Kidney tubule cell (primary cell): ENCODE results near the gene TANGO6.
A peak's percentile ranks its signal among the peaks of the same experiment; 100 is the strongest.
"Not testable (repeated sequence)": the region's sequence is repeated elsewhere in the genome, so short reads cannot be mapped to it uniquely, and the experiment has no call there.

Source experiments
- DNase-seq: peaks from one replicate; pipeline ENCODE4 v3.0.0-alpha.2; 2018; ENCODE audit warnings: low spot score

Gene TANGO6

DNA sequence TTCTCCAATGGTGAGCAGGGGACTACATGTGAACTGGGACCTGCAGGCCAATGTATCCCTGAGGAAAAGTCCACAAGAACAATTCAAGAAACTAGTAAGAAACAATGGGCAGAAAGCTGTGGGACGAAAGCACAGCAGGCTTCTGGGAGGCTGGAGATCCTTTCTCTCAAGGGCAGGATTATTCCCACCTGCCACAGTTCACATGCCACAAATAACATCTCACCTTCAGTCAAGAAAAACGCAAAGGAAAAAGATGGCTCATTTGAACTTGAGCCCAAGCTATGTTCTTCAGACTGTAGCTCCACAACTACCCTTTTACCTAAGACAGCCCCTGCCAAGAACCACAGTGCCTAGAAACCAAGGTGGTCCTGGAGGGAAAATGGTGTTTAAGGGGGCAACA, 275.1 kb downstream of the TANGO6 start:
- DNase-seq = no peak

DNA sequence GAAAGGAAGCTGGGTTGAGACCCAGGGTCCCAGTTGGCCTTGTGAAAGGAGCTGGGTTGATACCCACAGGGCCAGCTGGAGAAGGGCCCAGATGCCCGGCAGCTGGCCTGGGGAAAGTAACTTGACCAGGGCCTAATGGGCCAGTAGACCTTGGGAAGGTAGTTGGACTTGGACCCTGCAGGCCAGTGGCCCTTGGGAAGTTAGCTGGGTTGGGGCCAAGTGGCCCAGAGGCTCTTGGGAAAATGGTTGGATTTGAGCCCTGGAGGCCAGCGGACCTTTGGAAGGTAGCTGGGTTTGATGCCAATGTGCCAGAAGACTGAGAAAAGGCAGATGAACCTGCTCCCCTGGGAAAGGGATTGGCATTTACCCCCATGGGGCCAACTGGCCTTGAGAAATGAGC, 275.7 kb downstream of the TANGO6 start:
- no peak for DNase-seq

DNA sequence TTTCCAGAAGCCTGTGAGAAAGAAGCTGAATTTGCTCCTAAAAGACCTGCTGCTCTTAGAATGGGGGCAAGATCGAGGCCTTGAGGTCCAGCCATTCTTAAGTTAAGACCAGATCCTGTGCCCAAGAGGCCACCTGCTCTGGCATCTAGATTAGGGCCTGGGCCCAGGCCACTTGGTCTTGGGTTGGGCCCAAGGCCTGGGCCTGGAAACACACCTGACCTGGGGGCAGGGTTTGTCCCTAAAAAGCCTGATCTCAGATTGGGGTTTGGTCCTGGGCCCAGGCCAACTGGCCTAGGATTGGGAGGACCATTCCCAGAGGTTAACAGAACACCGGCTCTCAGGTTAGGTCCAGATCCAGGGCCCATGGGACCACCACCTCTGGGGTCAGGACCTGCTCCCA, 276.2 kb downstream of the TANGO6 start:
- DNase-seq = no peak

DNA sequence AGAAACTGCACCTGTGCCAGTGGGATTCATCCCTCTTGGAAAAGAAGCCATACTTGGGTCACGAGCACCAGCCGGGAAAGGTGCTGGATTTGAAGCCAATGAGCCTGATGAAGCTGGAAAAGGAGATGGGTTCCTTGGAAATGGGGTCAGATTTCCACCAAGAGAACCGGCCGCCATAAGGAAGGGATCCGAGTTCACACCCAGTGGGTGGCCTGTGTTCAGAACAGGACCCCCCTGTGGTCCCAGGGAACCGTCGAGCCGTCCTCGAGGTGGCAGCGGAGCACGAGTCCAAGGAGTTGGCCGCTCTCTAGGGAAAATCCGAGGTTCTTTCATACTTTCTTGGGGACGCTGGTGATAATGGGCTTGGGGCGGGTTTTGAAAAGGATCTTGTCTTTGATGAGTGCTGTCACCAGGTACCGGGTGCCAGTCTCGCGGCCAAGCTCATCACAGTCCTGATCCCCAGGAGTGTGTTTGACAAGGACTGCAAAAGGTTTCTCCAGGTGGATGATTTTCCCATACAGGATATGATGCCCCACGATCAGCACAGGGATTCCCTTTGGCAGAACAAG, 276.8 kb downstream of the TANGO6 start:
- no peak for DNase-seq

DNA sequence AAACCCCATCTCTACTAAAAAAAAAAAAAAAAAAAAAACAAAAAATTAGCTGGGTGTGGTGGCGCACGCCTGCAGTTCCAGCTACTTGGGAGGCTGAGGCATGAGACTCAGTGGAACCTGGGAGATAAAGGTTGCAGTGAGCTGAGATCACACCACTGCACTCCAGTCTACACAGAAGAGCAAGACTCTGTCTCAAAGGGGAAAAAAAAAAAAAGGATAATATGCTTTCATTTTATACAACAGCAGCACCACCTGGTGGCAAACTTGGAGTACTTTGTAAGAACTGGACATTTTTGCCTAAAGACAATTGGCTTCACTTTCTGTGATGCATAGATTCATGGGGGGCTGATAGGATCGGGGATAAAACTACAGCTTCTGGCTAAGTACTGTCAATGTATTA, 280.6 kb downstream of the TANGO6 start:
- DNase-seq = peak; percentile 71

DNA sequence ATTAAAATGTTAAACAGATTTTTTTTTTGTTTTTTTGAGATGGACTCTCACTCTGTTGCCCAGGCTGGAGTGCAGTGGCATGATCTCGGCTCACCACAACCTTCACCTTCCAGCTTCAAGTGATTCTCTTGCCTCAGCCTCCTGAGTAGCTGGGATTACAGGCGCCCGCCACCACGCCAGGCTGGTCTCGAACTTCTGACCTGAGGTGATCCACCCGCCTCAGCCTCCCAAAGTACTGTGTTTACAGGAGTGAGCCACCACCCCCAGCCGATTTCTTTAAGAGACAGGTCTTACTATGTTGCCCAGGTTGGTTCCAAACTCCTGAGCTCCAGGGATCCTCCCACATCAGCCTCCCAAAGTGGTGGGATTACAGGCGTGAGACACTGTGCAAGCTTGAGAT, 281.1 kb downstream of the TANGO6 start:
- not testable (repeated sequence) for DNase-seq

DNA sequence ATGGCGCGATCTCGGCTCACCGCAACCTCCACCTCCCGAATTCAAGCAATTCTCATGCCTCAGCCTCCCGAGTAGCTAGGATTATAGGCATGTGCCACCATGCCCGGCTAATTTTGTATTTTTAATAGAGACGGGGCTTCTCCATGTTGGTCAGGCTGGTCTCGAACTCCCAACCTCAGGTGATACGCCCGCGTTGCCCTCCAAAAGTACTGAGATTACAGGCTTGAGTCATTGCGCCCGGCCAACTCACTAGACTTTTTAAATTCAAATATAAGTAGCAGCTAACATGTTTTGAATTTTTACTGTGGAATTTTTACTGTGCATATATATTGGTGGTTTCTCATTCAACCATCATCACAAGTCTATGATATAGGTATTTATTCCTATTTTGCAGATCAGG, 281.6 kb downstream of the TANGO6 start:
- DNase-seq = not testable (repeated sequence)

DNA sequence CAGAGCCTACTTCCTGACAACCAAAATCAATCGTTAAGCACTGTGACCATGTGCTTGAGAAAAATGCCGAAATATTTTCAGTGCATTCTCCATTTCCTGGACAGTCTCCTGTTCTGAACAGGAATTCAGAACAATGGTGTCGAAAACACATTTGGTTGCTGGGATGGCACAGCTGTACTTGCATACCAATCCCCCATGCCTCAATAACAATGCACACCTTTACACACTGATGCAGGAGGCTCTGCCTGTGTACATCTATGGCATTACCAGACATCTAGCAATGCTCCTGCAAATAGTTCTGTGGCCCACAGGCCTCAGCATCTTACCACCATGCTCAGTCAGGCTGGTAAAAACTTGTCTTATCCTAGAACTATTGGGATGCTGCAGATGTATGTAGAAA, 282.9 kb downstream of the TANGO6 start:
- no peak for DNase-seq

DNA sequence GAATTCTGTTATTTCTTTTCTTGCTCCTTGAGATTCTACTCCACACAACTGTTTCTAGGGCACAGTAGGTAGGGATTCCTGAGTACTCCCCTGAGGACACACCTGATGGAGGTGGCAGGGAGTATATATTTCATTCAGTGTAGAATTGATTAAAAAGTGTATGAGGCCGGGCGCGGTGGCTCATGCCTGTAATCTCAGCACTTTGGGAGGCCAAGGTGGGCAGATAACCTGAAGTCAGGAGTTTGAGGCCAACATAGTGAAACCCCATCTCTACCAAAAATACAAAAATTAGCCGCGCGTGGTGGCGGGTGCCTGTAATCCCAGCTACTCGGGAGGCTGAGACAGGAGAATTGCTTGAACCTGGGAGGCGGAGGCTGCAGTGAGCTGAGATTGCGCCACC, 283.5 kb downstream of the TANGO6 start:
- DNase-seq = not testable (repeated sequence)

DNA sequence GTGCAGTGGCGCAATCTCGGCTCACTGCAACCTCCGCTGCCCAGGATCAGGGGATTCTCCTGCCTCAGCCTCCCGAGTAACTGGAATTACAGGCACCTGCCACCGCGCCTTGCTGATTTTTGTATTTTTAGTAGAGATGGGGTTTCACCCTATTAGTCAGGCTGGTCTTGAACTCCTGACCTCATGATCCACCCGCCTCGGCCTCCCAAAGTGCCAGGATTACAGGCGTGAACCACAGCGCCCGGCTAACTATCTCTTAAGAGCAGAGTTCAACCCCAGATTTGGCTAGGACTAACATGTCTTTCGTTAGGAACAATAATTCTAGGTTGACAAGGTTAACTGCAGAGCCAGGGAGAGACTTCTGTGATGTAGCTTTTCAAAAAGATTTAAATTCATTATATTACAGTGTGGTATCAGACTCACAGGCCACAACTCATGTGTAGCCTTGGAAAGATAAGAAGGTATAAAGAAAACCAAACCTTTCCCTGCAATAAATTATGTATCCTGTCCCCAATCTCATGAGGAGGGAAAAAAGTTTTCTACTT, 284.7 kb downstream of the TANGO6 start:
- DNase-seq = no peak

DNA sequence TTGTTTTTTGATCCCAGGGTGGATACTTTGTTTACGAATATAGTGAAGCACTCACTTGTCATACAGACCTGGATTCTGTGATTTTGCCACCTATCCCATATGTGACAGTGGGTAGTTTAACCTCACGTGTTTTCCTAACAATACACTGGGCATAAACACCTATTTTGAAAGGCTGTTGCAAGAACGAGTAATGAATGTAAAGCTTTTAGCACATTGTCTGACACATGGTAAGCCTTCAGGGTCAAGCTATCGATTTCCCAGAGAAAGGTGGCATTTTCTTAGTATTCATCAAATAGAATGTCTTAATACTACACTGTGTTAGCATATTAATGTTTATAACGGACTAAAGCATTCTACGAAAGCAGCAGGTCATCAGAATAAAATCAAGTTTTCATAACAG, 287.1 kb downstream of the TANGO6 start:
- DNase-seq = no peak

DNA sequence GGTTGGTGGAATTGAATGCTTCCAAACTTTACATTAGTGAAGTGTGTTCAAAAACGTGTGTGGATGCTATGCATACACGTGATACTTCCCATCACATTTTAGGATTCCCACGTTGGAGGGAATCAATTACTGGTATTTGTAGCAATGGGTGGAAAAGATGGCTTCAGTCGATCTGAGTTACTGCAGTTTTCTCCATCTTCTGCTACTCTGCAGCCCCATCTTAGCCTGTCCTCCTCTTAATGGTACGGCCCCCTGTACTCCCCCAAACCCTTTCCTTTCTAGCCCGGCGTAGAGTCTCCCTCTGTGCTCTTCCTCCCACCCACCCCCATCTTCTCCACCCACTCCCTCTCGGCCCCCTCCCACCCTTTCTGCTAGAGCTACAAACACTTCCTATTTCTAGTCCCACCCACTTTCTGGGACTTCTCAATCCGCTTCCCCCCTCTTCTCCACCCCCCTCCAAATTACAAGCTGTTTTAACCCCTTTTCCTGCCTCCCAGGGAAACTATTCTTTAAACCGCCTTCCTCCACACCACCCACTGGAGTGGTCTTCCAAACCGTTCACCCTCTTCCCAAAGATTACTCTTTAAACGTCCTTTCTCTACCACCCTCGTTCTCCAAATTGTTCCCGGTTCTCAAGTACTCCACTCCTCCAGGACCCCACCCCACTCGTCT, 288.0 kb downstream of the TANGO6 start:
- peak; percentile 38 for DNase-seq

DNA sequence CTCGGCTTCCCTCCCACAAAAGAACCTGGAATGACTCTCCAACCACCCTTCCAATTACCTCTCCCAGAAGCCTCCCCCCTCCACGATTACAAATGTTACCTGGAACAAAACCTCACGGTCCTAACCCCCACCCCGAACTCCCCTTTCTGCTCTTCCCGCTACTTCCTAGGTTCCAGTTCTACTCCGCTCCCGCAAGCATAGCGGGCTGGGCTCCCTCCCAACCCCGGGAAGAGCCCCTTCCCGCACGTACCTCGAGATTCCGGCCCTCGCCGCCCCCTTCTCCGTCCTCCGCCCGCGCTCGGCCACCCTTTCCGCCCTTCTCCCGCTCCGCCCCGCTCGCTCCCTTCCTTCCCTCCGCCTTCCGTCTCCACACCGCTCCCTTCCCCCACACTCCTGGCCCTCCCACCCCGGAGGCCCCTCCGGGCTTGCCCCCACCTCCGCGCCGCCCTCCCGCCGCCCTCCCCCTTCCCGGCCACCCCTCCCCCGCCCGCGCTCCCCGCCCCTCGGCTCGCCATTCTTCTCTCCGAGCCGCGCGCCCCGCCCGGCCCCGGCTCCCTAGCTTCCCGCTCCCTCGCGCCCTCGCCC, 288.6 kb downstream of the TANGO6 start:
- DNase-seq = peak; percentile 89

DNA sequence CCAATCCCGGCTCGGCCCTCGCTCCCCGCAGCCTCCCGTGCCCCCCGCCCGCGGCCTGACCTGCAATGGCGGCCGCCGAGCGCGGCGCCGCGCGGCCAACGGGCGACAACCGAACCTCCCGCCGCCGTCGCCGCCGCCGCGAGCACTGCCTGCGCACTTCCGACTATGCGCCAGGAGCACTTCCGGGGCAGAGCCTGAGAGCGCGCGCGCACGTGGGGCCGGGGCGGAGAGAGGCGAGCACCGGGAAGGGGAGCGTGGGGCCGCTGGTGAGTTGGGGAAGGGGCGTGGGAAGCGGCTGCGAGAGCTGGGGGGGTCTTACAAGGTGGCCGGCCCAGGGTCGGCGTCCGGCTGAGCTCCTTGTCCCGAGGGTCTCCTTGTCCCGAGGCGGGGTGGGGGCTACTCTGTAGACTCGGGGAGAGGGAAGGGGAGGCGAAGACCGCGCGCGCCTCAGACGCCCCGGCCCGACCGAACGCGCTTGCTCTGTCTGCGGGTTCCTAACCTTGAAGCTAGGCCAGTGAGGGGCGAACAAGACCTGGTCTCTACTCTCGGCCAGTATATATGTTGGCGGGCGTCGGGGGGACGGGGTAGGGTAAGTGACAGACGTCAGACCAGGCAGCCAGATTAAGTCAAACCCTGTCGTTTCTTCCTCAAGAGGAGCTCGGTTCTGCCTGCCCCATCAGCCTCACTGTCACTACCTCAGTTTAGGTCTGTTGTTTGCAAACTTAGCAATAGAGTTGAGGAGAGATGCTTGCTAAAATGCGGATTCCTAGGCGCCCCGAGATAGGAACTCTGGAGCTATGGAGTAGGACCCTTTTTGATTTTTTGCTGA, 289.3 kb downstream of the TANGO6 start, which contains the start of the genes CHTF8 and UTP4:
Gene CHTF8, minus strand, starts transcription at position 165 of the 829 bp plus-strand sequence. CDS start 11,130 bp downstream, outside the sequence.
Gene UTP4, plus strand, starts transcription at position 226 of the 829 bp plus-strand sequence. CDS start 811 bp downstream, outside the sequence.
- DNase-seq = peak; percentile 88

DNA sequence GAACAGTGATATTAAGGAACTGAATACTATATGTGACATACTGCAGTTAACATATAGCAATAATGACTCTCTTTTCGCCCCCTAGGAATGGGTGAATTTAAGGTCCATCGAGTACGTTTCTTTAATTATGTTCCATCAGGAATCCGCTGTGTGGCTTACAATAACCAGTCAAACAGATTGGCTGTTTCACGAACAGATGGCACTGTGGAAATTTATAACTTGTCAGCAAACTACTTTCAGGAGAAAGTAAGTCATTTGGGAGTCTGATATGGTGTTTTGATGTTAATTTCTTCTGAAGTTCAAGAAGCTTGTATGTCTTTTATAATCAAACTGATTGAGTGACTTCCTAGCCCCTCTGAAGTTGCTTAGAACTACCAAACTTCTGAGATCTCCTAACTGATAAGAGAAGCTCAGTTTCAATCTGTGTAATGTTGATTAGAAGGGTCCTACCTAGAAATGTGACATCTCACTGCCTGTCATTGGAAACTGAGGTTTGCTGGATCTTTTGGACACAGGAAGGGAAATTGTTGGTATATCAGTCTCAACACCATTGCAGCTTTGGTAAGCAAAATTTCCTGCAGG, 290.1 kb downstream of the TANGO6 start:
- DNase-seq = no peak
